Measurements from ENCODE around the gene ZNF722.
"Not testable (repeated sequence)": the region's sequence is repeated elsewhere in the genome, so short reads cannot be mapped to it uniquely, and the experiment has no call there.

ZNF722 gene

DNA sequence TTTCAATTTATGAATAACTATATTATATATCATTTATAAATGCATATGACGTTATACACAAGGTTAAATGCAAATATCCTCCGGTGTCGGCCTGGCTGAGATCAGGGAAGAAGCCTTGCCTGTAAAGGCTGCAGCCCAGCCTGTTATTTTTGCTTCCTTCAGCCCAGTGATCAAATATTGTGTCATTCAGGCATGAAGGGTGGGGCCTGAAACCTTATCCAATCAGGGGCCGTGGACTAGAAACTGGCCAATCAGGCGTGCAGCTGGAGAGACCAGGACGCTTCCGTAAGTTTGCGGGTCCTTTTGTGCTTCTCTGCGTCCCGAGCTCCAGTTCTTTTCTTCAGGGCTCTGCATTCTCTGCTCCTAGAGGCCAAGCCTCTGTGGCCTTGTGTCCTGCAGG, at the start of gene ZNF722:
Gene ZNF722, plus strand, starts transcription at position 301 of the 400 bp plus-strand sequence. CDS start 113 bp downstream, outside the sequence.
- DNase-seq (ENCODE audit: low read depth), result no peak

DNA sequence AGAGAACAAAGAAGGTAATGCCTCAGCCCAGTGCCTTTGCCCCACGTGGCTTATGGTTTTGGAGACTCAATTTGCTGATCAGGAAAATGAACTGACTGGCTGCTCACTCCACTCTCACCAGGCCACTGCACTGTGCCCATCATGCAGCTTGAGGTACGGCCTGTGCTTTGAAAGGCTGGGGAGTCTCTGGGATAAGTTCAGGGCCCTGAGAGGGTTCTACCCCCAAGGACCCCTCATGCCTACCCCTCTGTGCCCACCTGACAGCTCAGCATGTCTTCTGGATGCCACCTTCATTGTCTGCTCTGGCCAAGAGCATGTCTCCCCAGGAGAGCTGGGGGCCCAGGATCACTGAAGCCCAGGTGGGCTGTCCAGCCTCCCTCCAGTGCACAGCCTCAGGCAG, 45.5 kb upstream of the ZNF722 start:
- no peak for DNase-seq (ENCODE audit: low read depth)

DNA sequence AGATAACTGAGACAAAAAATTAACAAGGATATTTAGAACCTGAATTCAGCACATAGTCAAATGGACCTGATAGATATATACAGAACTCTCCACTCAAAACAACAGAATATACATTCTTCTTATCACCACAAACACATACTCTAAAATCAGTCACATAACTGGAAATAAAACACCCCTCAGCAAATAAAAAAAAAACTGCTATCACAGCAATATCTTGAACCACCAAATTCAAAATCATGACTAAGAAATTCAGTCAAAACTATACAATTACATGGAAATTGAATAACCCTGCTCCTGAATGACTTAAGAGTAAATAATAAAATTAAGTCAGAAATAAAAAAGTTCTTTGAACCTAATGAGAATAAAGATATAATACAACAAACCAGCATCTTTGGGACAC, 30.0 kb upstream of the ZNF722 start:
- no peak for DNase-seq (ENCODE audit: low read depth)

DNA sequence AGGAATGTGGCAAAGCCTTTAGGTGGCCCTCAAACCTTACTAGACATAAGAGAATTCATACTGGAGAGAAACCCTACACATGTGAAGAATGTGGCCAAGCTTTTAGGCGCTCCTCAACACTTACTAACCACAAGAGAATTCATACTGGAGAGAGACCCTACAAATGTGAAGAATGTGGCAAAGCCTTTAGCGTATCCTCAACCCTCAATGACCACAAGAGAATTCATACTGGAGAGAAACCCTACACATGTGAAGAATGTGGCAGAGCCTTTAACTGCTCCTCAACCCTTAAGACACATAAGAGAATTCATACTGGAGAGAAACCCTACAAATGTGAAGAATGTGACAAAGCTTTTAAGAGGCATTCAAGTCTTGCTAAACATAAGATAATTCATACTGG, 16.8 kb downstream of the ZNF722 start:
- not testable (repeated sequence) for DNase-seq (ENCODE audit: low read depth)

DNA sequence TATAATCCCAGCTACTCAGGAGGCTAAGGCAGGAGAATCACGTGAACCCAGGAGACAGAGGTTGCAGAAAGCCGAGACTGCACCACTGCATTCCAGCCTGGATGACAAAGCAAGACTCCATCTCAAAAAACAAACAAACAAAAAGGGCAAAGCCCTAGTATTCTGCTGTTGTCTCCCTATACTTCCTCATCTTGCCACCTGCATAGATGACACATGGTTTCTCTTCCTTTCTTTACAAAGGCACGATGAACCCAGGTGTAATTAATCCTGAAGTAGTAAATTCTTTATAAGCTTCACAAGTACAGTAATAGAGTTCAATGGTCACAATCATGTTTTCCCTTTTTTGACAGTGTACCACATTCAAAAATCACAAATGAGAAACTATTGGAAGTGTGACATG, 36.7 kb downstream of the ZNF722 start:
- DNase-seq (ENCODE audit: low read depth), result no peak

DNA sequence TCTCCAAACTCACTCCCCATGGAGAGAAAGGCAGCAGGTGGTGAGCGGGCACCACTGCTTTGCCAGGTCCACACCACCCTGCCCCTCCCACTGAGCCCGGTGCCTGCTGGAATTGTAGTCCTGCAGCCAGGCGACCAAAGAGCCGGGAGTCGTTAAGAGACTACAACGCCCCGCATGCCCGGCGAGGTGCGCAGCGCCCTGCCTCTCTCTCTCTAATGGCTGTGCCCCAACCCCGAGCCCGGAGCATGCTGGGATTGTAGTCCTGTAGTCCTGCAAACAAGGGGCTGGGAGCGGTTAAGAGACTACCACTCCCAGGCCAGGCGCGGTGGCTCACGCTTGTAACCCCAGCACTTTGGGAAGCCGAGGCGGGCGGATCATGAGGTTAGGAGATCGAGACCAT, 38.4 kb downstream of the ZNF722 start:
- DNase-seq (ENCODE audit: low read depth), result no peak

DNA sequence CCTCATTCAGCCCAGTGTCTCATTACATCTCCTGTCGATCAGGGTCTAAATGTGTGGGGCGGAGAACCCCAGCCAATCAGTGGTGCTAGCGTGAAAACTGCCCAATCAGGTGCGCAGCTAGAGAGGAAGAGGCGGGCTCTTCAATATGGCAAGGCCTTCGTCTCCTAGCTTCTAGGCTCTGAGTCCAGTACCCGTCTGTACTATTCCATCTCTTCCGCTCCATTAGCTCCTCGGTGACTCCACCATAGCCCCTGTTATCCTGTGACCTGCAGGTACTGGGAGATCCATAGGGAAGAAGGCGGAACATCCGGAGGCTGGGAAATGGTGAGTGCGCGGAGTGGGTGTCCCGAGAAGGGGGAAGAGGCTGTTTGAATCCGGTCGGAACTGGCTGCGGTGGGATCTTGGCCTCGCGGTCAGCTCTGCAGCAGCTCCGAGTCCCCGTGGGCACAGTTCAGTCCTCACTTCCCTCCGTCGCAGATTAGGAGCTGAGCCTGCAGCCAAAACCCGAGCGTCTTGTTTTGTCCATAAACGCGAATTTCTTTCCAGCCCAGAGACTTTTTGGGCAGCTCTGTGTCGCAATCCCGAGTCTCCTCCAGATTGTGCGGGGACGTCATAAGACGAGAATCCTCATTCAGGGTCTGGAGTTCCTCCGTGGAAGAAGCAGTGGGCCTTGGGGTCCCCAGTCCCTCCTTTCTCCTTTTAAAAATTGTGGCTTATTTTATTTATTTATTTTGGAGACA, 46.8 kb downstream of the ZNF722 start, which contains the start of gene ZNF727:
Gene ZNF727, plus strand, starts transcription at position 134 of the 740 bp plus-strand sequence. Its CDS starts 188 bp downstream, at position 322.
- no peak for DNase-seq (ENCODE audit: low read depth)

DNA sequence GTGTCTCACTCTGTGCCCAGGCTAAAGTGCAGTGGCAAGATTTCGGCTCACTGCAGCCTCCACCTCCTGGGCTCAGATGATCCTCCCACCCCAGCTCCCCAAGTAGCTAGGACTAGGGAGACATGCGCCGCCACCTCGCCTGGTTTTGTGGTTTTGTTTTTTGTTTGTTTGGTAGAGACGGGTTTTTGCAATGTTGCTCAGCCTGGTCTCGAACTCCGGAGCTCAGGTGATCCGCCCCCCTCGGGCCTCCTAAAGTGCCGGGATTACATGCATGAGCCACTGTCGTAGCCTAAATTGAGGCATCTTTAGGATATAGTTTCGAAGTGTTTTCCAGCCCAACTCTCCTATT, 47.4 kb downstream of the ZNF722 start:
- DNase-seq (ENCODE audit: low read depth), result no peak
